Liver (tissue), 9 donors: Measurements from ENCODE around the gene CDC42EP1. TPM values are rescaled to one million over a fixed set of nuclear protein-coding genes. Genes with fewer than 3 reads are reported as not detected.

Experiments
- DNase-seq: peaks from one replicate; pipeline ENCODE4 v3.0.0-alpha.2; 2017; ENCODE audit warnings: low spot score
- H3K27ac ChIP-seq, 2 donors: one replicate each; pipeline ENCODE4 v1.7.0; 2013; ENCODE audit warnings: inconsistent platforms in 2 of 2, low read length in 2 of 2, control low read depth in 1 of 2, low read depth in 1 of 2, mild to moderate bottlenecking in 1 of 2
- H3K27me3 ChIP-seq, 4 donors: one replicate each; pipeline versions ENCODE4 v1.6.1 to v1.7.0; 2013; ENCODE audit warnings: low read length in 3 of 4, inconsistent platforms in 1 of 4, mild to moderate bottlenecking in 1 of 4, moderate library complexity in 1 of 4; ENCODE audit not compliant: control insufficient read depth in 4 of 4, insufficient read depth in 4 of 4
- H3K36me3 ChIP-seq, 4 donors: one replicate each; pipeline versions ENCODE4 v1.6.1 to v1.7.0; 2013; ENCODE audit warnings: low read length in 3 of 4, mild to moderate bottlenecking in 3 of 4, low read depth in 1 of 4, moderate library complexity in 1 of 4; ENCODE audit not compliant: control insufficient read depth in 4 of 4, insufficient read depth in 3 of 4
- H3K4me1 ChIP-seq, 4 donors: one replicate each; pipeline versions ENCODE4 v1.6.1 to v1.7.0; 2013; ENCODE audit warnings: low read length in 3 of 4, mild to moderate bottlenecking in 3 of 4, moderate library complexity in 1 of 4; ENCODE audit not compliant: control insufficient read depth in 4 of 4, insufficient read depth in 4 of 4
- H3K4me3 ChIP-seq, 3 donors: one replicate each; pipeline versions ENCODE4 v1.6.1 to v1.7.0; 2013; ENCODE audit warnings: low read length in 3 of 3, control low read depth in 1 of 3, low read depth in 1 of 3, mild to moderate bottlenecking in 1 of 3
- H3K9ac ChIP-seq, 2 donors: one replicate each; pipeline ENCODE4 v1.7.0; 2013; ENCODE audit warnings: low read length in 2 of 2, mild to moderate bottlenecking in 2 of 2, moderate library complexity in 2 of 2, control low read depth in 1 of 2, low read depth in 1 of 2
- H3K9me3 ChIP-seq, 4 donors: one replicate each; pipeline versions ENCODE4 v1.6.1 to v1.7.0; 2013; ENCODE audit warnings: low read length in 3 of 4; ENCODE audit not compliant: control insufficient read depth in 4 of 4
- ATF3 ChIP-seq: IDR thresholded peaks from 2 replicates; pipeline ENCODE4 v1.6.1; 2016; ENCODE audit warnings: antibody characterized with exemption
- EGR1 ChIP-seq, 2 donors: IDR thresholded peaks; 2 replicates each; pipeline ENCODE4 v1.6.1; 2016 to 2018; ENCODE audit warnings: antibody characterized with exemption in 2 of 2, low read depth in 2 of 2
- FOXA1 ChIP-seq: IDR thresholded peaks from 2 replicates; pipeline ENCODE4 v1.6.1; 2016; ENCODE audit warnings: antibody characterized with exemption
- FOXA2 ChIP-seq: IDR thresholded peaks from 2 replicates; pipeline ENCODE4 v1.6.1; 2016; ENCODE audit warnings: antibody characterized with exemption
- GABPA ChIP-seq, 2 donors: IDR thresholded peaks in 1 of 2; conservative IDR thresholded peaks in 1 of 2; 2 replicates each; pipeline ENCODE4 v1.6.1; 2016; ENCODE audit warnings: antibody characterized with exemption in 2 of 2, mild to moderate bottlenecking in 1 of 2, moderate library complexity in 1 of 2
- HNF4A ChIP-seq, 2 donors: conservative IDR thresholded peaks; 2 replicates each; pipeline ENCODE4 v1.6.1; 2016; ENCODE audit warnings: antibody characterized with exemption in 2 of 2, mild to moderate bottlenecking in 2 of 2
- HNF4G ChIP-seq: IDR thresholded peaks from 2 replicates; pipeline ENCODE4 v1.6.1; 2016; ENCODE audit warnings: antibody characterized with exemption
- JUND ChIP-seq, 2 donors: IDR thresholded peaks; 2 replicates each; pipeline ENCODE4 v1.6.1; 2016; ENCODE audit warnings: antibody characterized with exemption in 2 of 2
- MAX ChIP-seq: IDR thresholded peaks from 2 replicates; pipeline ENCODE4 v1.6.1; 2016; ENCODE audit warnings: antibody characterized with exemption
- NR2F2 ChIP-seq: IDR thresholded peaks from 2 replicates; pipeline ENCODE4 v1.6.1; 2016; ENCODE audit warnings: antibody characterized with exemption
- RAD21 ChIP-seq, 2 donors: IDR thresholded peaks; 2 replicates each; pipeline ENCODE4 v1.6.1; 2016; ENCODE audit warnings: antibody characterized with exemption in 2 of 2, mild to moderate bottlenecking in 2 of 2
- REST ChIP-seq: IDR thresholded peaks from 2 replicates; pipeline ENCODE4 v1.6.1; 2016; ENCODE audit warnings: antibody characterized with exemption, mild to moderate bottlenecking
- RXRA ChIP-seq, 2 donors: IDR thresholded peaks; 2 replicates each; pipeline ENCODE4 v1.6.1; 2017 to 2018; ENCODE audit warnings: antibody characterized with exemption in 2 of 2, mild to moderate bottlenecking in 1 of 2
- SP1 ChIP-seq: IDR thresholded peaks from 2 replicates; pipeline ENCODE4 v1.6.1; 2018; ENCODE audit warnings: antibody characterized with exemption, mild to moderate bottlenecking
- TAF1 ChIP-seq: conservative IDR thresholded peaks from 2 replicates; pipeline ENCODE4 v1.6.1; 2016; ENCODE audit warnings: antibody characterized with exemption, mild to moderate bottlenecking
- YY1 ChIP-seq: IDR thresholded peaks from 2 replicates; pipeline ENCODE4 v1.6.1; 2016; ENCODE audit warnings: antibody characterized with exemption, mild to moderate bottlenecking
- ZBTB33 ChIP-seq: IDR thresholded peaks from 2 replicates; pipeline ENCODE4 v1.6.1; 2016; ENCODE audit warnings: antibody characterized with exemption
- WGBS: extraction: QIAGEN DNeasy Blood & Tissue Kit; methylation state at CpG from one replicate; pipeline ENCODE4 v1.1.7; 2013; 5-methylcytosine and 5-hydroxymethylcytosine counted together
- polyA plus RNA-seq, 2 donors: library from polyadenylated mRNA; stranded (reverse) in 1 of 2; unstranded in 1 of 2; fragments of 200-250 nt in 1 of 2; fragments of >200 nt in 1 of 2; fragmentation: Nextera tagmentation in 1 of 2; extraction: Ambion mirVana in 1 of 2; gene quantifications; one replicate each; pipeline versions ENCODE4 v1.2.1 to v1.2.3, GENCODE V29; 2013 to 2015
- total RNA-seq, 2 donors: library from RNA; depleted of rRNA; stranded (reverse); fragments of >200 nt; gene quantifications; one replicate each; pipeline ENCODE4 v1.2.3, GENCODE V29; 2014
- TF ChIP-seq, protein P1 (sequence below): fragments of 150-350 bp; IDR thresholded peaks from 2 replicates; pipeline ENCODE4 v1.5.1; 2017; ENCODE audit warnings: improper control_type of control experiment, low read depth, low read length; ENCODE audit not compliant: missing input control
- donor health status: healthy.
- donor health status: healthy.
- donor health status: healthy.
- donor health status: healthy.
- donor health status: healthy.

CDC42EP1 gene
- total and polyA plus RNA-seq, 4 donors: 10.2 to 66.6 (median 31.2) TPM

GRCh38 chr22:37544955-37545702 lies 15.2 kb upstream of the CDC42EP1 start:
- WGBS: 34% methylated on average over 11 of the region's 11 CpGs
- DNase-seq: peak; percentile 76
- TF ChIP-seq RAD21 (IDR thresholded peaks at IDR 0.05) (peak; percentile 91 to 93), ATF3 (peak; percentile 63), MAX (no peak), RXRA (IDR thresholded peaks at IDR 0.05) (no peak), JUND (IDR thresholded peaks at IDR 0.05) (peak; percentile 87 to 96)
- TF ChIP-seq, protein P1, sequence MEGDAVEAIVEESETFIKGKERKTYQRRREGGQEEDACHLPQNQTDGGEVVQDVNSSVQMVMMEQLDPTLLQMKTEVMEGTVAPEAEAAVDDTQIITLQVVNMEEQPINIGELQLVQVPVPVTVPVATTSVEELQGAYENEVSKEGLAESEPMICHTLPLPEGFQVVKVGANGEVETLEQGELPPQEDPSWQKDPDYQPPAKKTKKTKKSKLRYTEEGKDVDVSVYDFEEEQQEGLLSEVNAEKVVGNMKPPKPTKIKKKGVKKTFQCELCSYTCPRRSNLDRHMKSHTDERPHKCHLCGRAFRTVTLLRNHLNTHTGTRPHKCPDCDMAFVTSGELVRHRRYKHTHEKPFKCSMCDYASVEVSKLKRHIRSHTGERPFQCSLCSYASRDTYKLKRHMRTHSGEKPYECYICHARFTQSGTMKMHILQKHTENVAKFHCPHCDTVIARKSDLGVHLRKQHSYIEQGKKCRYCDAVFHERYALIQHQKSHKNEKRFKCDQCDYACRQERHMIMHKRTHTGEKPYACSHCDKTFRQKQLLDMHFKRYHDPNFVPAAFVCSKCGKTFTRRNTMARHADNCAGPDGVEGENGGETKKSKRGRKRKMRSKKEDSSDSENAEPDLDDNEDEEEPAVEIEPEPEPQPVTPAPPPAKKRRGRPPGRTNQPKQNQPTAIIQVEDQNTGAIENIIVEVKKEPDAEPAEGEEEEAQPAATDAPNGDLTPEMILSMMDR: peak; percentile 92
- no peaks in the 10 kb centered on the region for H3K9me3 ChIP-seq
- H3K27me3 ChIP-seq: no peaks in the 10 kb centered on the region
- peak overlapping the region; percentile 94 to 97 for H3K27ac ChIP-seq
- H3K4me1 ChIP-seq: peaks cover 16 to 55% (median 43%) of the 10 kb centered on the region in 4 donors
- H3K36me3 ChIP-seq: no peaks in the 10 kb centered on the region
- no peak overlapping the region for H3K4me3 ChIP-seq
- H3K9ac ChIP-seq: peak overlapping the region in 1 of 2 donors; percentile 47

- H3K36me3 ChIP-seq: no peaks in the 10 kb centered on the region
- peak overlapping the region; percentile 94 to 97 for H3K27ac ChIP-seq
- peak; percentile 73 for TF ChIP-seq NR2F2
- peak in 1 of 2 donors; percentile 40 for TF ChIP-seq GABPA (IDR thresholded peaks at IDR 0.05 in 1 of 2, conservative IDR thresholded peaks at IDR 0.05 in 1 of 2)
- TF ChIP-seq REST: peak; percentile 21
- peak; percentile 65 for TF ChIP-seq FOXA1
- TF ChIP-seq JUND (IDR thresholded peaks at IDR 0.05): no peak
- peak; percentile 87 to 92 for TF ChIP-seq HNF4A (conservative IDR thresholded peaks at IDR 0.05)
- TF ChIP-seq HNF4G: peak; percentile 71
- peak; percentile 94 for TF ChIP-seq ZBTB33
- peak; percentile 67 for TF ChIP-seq YY1
- TF ChIP-seq RAD21 (IDR thresholded peaks at IDR 0.05): no peak
- TF ChIP-seq ATF3: no peak
- TF ChIP-seq TAF1: no peak
- peak; percentile 70 for TF ChIP-seq FOXA2
- peak; percentile 75 for TF ChIP-seq SP1
- TF ChIP-seq RXRA (IDR thresholded peaks at IDR 0.05): peak; percentile 95 to 97
- peak; percentile 8 to 35 for TF ChIP-seq EGR1 (IDR thresholded peaks at IDR 0.05; ENCODE audit: low read depth in 2 of 2)
- TF ChIP-seq, protein P1: no peak
- TF ChIP-seq MAX: peak; percentile 61
- H3K27me3 ChIP-seq: no peaks in the 10 kb centered on the region
- no peaks in the 10 kb centered on the region for H3K9me3 ChIP-seq
- WGBS: 5% methylated on average over 28 of the region's 28 CpGs
- H3K9ac ChIP-seq: no peak overlapping the region
- peak; percentile 76 for DNase-seq
- peak overlapping the region in 2 of 3 donors; percentile 8 to 9 for H3K4me3 ChIP-seq
- H3K4me1 ChIP-seq: peaks cover 17 to 62% (median 49%) of the 10 kb centered on the region in 4 donors
Measured at GRCh38 chr22:37545703-37546436, 14.4 kb upstream of the CDC42EP1 start.
